Right ventricle myocardium superior (tissue), 1 donor: ENCODE results near the gene TSPYL1. TPM values are rescaled to one million over a fixed set of nuclear protein-coding genes. Genes with fewer than 3 reads are reported as not detected.

ENCODE experiments used
- ATAC-seq: fragments of 200-7000 bp; cut with Tn5 transposase; one replicate; pipeline ENCODE4 v1.9.1; 2020; ENCODE audit warnings: mild to moderate bottlenecking; ENCODE audit not compliant: poor library complexity
- DNase-seq: peaks from one replicate; pipeline ENCODE4 v3.0.0-alpha.2; 2020
- intact Hi-C: fragments of 100-400 bp; cut with DNase I; formaldehyde crosslinking; loops from one replicate; pipeline ENCODE4 v1.11.2; 2022
- total RNA-seq: library from RNA; stranded (reverse); fragmentation: NEBNext Ultra II Directional; extraction: Animal tissue kit (Norgen Biotek cat#: 25700); gene quantifications from one replicate; pipeline ENCODE4 v1.2.1, GENCODE V29; 2021
- donor health status: DM: no; HTN: yes; CAD: no; lungs with severe emphysema.

TSPYL1 gene
- total RNA-seq, 1 donor from 2014 or later: 70.3 TPM

GRCh38 chr6:116268589-116269293, 11.0 kb downstream of the TSPYL1 start:
- intact Hi-C loops: no loop called here
- no peak for DNase-seq
- peak; percentile 74 for ATAC-seq

- no peak for ATAC-seq
- intact Hi-C loops: no loop called here
These were observed 11.7 kb downstream of the TSPYL1 start for GRCh38 chr6:116267836-116268588.

GRCh38 chr6:116266803-116267202, 12.9 kb downstream of the TSPYL1 start:
- no peak for ATAC-seq
- DNase-seq: no peak
- intact Hi-C loops: no loop called here

More at GRCh38 chr6:116267836-116268588, 11.7 kb downstream of the TSPYL1 start:
- DNase-seq: no peak

GRCh38 chr6:116265041-116265829, 14.5 kb downstream of the TSPYL1 start:
- DNase-seq: peak; percentile 68
- intact Hi-C loops: no loop called here
- peak; percentile 73 for ATAC-seq

- no peak for ATAC-seq
- intact Hi-C loops: no loop called here
- DNase-seq: no peak
These were observed 16.4 kb downstream of the TSPYL1 start for GRCh38 chr6:116263353-116263752.

GRCh38 chr6:116258520-116258919, 21.2 kb downstream of the TSPYL1 start:
- intact Hi-C loops: no loop called here
- ATAC-seq: no peak
- DNase-seq: no peak

GRCh38 chr6:116256694-116257093, 23.0 kb downstream of the TSPYL1 start:
- ATAC-seq (no peak), DNase-seq (no peak)
- intact Hi-C loops: no loop called here

GRCh38 chr6:116255246-116255800, 24.4 kb downstream of the TSPYL1 start:
- ATAC-seq: peak; percentile 46
- no peak for DNase-seq
- intact Hi-C loops: no loop called here

GRCh38 chr6:116254297-116255056, 25.3 kb downstream of the TSPYL1 start:
- intact Hi-C loops: no loop called here
- ATAC-seq (peak; percentile 5), DNase-seq (no peak)

- DNase-seq (peak; percentile 96), ATAC-seq (peak; percentile 98)
- intact Hi-C loops: no loop called here
These were observed 26.0 kb downstream of the TSPYL1 start, which contains the start of gene TSPYL4 for GRCh38 chr6:116253505-116254296. TSPYL4 (minus strand) TSS chr6:116254075; CDS start chr6:116254008, 67 bp downstream.

- ATAC-seq (no peak), DNase-seq (no peak)
- intact Hi-C loops: no loop called here
These were observed 26.6 kb downstream of the TSPYL1 start for GRCh38 chr6:116253188-116253504.

GRCh38 chr6:116251568-116252384, 28.0 kb downstream of the TSPYL1 start:
- ATAC-seq (no peak), DNase-seq (peak; percentile 34)
- intact Hi-C loops: no loop called here

GRCh38 chr6:116248577-116248976, 31.2 kb downstream of the TSPYL1 start:
- intact Hi-C loops: no loop called here
- no peak for ATAC-seq
- DNase-seq: no peak

- no peak for DNase-seq
- intact Hi-C loops: no loop called here
- no peak for ATAC-seq
These were observed 32.4 kb downstream of the TSPYL1 start for GRCh38 chr6:116247285-116247684.

- ATAC-seq (peak; percentile 71), DNase-seq (no peak)
- intact Hi-C loops: no loop called here
These were observed 33.6 kb downstream of the TSPYL1 start for GRCh38 chr6:116246089-116246488.

- no peak for DNase-seq
- intact Hi-C loops: no loop called here
- ATAC-seq: no peak
These were observed 35.4 kb downstream of the TSPYL1 start for GRCh38 chr6:116244284-116244683.

GRCh38 chr6:116239856-116240255, 39.9 kb downstream of the TSPYL1 start:
- no peak for ATAC-seq
- no peak for DNase-seq
- intact Hi-C loops: no loop called here
